ENCODE data around the gene TGFA. TPM values are rescaled to one million over a fixed set of nuclear protein-coding genes. Genes with fewer than 3 reads are reported as not detected.

TGFA gene
- total RNA-seq, 1 donor, result not detected

DNA sequence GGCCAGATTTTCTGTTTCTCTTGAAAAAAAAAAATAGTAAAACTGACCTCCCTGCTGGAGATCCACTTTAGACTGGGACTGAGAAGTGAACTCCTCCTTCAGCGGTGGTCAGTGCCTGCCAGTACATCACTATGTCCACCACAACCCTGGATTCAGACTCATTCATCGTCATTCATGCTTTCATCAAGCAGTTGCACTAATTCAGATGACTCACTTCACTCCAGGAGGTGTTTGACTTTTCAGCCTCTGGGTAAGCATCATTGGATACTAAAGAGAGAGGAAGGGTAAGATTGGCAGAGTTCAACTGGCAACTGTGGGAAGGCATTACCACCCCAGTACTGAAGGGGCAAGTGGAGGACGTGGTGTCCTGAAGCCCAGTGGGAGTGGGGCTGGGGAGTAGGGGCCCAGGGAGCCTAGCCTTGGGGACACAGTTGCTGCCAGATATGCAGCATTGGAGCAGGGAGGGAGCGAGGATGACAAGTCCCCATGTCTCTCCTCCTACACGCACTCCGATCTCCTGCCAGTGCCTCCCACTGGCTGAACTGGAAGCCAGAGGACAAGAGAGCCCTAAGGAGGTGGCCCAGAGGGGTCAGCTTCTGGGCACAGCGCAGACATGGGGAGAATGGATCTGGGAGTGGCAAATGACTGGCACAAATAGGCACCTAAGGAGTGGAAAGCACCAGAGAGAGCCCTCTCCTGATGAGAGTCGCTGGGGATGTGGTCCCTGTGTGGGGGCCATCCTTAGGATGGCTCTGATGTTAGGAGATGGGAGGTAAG is 111.1 kb downstream of the TGFA start:
- Histone ChIP-seq H3K4me3 (ENCODE audit: insufficient read depth, low read length) (no peak overlapping the region), H3K9me3 (ENCODE audit: low read depth, low read length) (no peaks in the 10 kb centered on the region), H3K4me1 (ENCODE audit: insufficient read depth, low read length) (no peaks in the 10 kb centered on the region), H3K79me2 (ENCODE audit: insufficient read depth, low read length) (no peaks in the 10 kb centered on the region), H3K4me2 (ENCODE audit: insufficient read depth, low read length) (no peak overlapping the region), H3K27me3 (ENCODE audit: insufficient read depth, low read length) (no peaks in the 10 kb centered on the region), H3K27ac (ENCODE audit: low read depth, low read length) (no peak overlapping the region), H3K36me3 (ENCODE audit: insufficient read depth, low read length) (no peaks in the 10 kb centered on the region), H2AFZ (ENCODE audit: low read length) (no peak overlapping the region), H4K20me1 (ENCODE audit: insufficient read depth, low read length) (no peaks in the 10 kb centered on the region)
- TF ChIP-seq, protein P1, sequence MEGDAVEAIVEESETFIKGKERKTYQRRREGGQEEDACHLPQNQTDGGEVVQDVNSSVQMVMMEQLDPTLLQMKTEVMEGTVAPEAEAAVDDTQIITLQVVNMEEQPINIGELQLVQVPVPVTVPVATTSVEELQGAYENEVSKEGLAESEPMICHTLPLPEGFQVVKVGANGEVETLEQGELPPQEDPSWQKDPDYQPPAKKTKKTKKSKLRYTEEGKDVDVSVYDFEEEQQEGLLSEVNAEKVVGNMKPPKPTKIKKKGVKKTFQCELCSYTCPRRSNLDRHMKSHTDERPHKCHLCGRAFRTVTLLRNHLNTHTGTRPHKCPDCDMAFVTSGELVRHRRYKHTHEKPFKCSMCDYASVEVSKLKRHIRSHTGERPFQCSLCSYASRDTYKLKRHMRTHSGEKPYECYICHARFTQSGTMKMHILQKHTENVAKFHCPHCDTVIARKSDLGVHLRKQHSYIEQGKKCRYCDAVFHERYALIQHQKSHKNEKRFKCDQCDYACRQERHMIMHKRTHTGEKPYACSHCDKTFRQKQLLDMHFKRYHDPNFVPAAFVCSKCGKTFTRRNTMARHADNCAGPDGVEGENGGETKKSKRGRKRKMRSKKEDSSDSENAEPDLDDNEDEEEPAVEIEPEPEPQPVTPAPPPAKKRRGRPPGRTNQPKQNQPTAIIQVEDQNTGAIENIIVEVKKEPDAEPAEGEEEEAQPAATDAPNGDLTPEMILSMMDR (IDR thresholded peaks at IDR 0.05; ENCODE audit: extremely low read depth, low read depth, low read length), result no peak
- DNase-seq (ENCODE audit: insufficient read length, low spot score, missing footprints), result no peak

DNA sequence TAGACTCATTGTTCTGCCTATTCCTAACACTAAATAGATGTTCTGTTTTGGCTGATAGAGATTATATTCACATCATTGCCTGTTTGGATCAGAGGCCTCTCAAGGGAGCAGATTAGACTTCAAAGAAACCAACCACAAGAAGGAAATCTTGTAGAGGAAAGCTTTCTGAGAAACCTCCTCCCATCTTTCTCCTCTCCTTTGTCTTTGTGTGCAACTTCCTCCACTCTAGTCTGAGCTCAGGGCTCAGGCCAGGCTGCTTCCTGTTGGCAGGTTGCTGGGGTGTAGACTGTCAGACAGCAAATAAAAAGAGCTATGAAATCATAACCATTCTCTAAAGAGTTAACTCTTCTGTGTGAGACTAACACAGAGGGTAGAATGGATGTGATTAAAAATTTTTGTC is 113.0 kb downstream of the TGFA start:
- no peaks in the 10 kb centered on the region for H3K36me3 ChIP-seq (ENCODE audit: insufficient read depth, low read length)
- H3K4me3 ChIP-seq (ENCODE audit: insufficient read depth, low read length), result no peak overlapping the region
- no peaks in the 10 kb centered on the region for H4K20me1 ChIP-seq (ENCODE audit: insufficient read depth, low read length)
- H3K4me2 ChIP-seq (ENCODE audit: insufficient read depth, low read length), result no peak overlapping the region
- H3K27ac ChIP-seq (ENCODE audit: low read depth, low read length), result no peak overlapping the region
- no peaks in the 10 kb centered on the region for H3K9me3 ChIP-seq (ENCODE audit: low read depth, low read length)
- TF ChIP-seq, protein P1 (IDR thresholded peaks at IDR 0.05; ENCODE audit: extremely low read depth, low read depth, low read length), result no peak
- no peak overlapping the region for H2AFZ ChIP-seq (ENCODE audit: low read length)
- no peak for DNase-seq (ENCODE audit: insufficient read length, low spot score, missing footprints)
- no peaks in the 10 kb centered on the region for H3K79me2 ChIP-seq (ENCODE audit: insufficient read depth, low read length)
- H3K4me1 ChIP-seq (ENCODE audit: insufficient read depth, low read length), result no peaks in the 10 kb centered on the region
- H3K27me3 ChIP-seq (ENCODE audit: insufficient read depth, low read length), result peaks cover 7% of the 10 kb centered on the region

DNA sequence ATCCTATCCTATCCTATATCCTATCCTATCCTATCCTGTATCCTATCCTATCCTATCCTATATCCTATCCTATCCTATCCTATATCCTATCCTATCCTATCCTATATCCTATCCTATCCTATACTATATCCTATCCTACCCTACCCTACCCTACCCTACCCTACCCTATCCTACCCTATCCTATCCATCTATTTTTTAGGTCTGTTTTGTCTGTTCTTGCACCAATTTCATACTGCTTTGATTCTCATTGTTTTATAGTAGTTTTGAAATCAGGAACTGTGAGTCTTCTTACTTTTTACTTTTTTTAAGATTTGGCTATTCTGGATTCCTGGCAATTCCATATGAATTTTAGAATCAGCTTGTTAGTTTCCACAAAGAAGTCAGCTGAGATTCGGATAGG is 118.5 kb downstream of the TGFA start:
- H3K27ac ChIP-seq (ENCODE audit: low read depth, low read length), result no peak overlapping the region
- H3K36me3 ChIP-seq (ENCODE audit: insufficient read depth, low read length), result no peaks in the 10 kb centered on the region
- no peaks in the 10 kb centered on the region for H4K20me1 ChIP-seq (ENCODE audit: insufficient read depth, low read length)
- peaks cover 7% of the 10 kb centered on the region for H3K27me3 ChIP-seq (ENCODE audit: insufficient read depth, low read length)
- no peak for DNase-seq (ENCODE audit: insufficient read length, low spot score, missing footprints)
- no peak overlapping the region for H3K4me3 ChIP-seq (ENCODE audit: insufficient read depth, low read length)
- no peaks in the 10 kb centered on the region for H3K79me2 ChIP-seq (ENCODE audit: insufficient read depth, low read length)
- TF ChIP-seq, protein P1 (IDR thresholded peaks at IDR 0.05; ENCODE audit: extremely low read depth, low read depth, low read length), result no peak
- H2AFZ ChIP-seq (ENCODE audit: low read length), result no peak overlapping the region
- H3K4me2 ChIP-seq (ENCODE audit: insufficient read depth, low read length), result no peak overlapping the region
- no peaks in the 10 kb centered on the region for H3K9me3 ChIP-seq (ENCODE audit: low read depth, low read length)
- no peaks in the 10 kb centered on the region for H3K4me1 ChIP-seq (ENCODE audit: insufficient read depth, low read length)

DNA sequence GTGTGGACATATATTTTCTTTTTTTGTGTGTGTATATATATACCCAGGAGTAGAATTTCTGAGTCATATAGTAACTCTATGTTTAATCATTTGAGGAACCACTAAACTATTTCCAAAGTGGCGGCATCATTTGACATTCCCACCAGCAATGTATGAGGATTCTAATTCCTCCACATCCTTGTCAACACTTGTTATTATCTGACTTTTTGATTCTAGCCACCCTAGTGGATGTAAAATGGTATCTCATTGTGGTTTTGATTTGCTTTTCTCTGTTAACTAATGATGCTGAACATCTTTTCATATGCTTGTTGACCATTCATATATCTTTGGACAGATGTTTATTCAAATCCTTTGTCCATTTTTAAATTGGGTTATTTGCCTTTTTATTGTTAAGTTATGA is 120.3 kb downstream of the TGFA start:
- DNase-seq (ENCODE audit: insufficient read length, low spot score, missing footprints), result no peak
- H3K4me1 ChIP-seq (ENCODE audit: insufficient read depth, low read length), result no peaks in the 10 kb centered on the region
- no peak overlapping the region for H3K27ac ChIP-seq (ENCODE audit: low read depth, low read length)
- H3K36me3 ChIP-seq (ENCODE audit: insufficient read depth, low read length), result no peaks in the 10 kb centered on the region
- H3K27me3 ChIP-seq (ENCODE audit: insufficient read depth, low read length), result peaks cover 7% of the 10 kb centered on the region
- H3K79me2 ChIP-seq (ENCODE audit: insufficient read depth, low read length), result no peaks in the 10 kb centered on the region
- TF ChIP-seq, protein P1 (IDR thresholded peaks at IDR 0.05; ENCODE audit: extremely low read depth, low read depth, low read length), result no peak
- H3K4me3 ChIP-seq (ENCODE audit: insufficient read depth, low read length), result no peak overlapping the region
- no peak overlapping the region for H3K4me2 ChIP-seq (ENCODE audit: insufficient read depth, low read length)
- H2AFZ ChIP-seq (ENCODE audit: low read length), result no peak overlapping the region
- H4K20me1 ChIP-seq (ENCODE audit: insufficient read depth, low read length), result no peaks in the 10 kb centered on the region
- no peaks in the 10 kb centered on the region for H3K9me3 ChIP-seq (ENCODE audit: low read depth, low read length)
